ENCODE measurements around the gene FTSJ3.
"Not testable (repeated sequence)": the region's sequence is repeated elsewhere in the genome, so short reads cannot be mapped to it uniquely, and the experiment has no call there.

FTSJ3 gene

GRCh38 chr17:63843387-63843888 is 16.0 kb upstream of the FTSJ3 start:
- Histone ChIP-seq H3K9ac (ENCODE audit: low read depth in 1 of 2, low read length in 2 of 2) (peak overlapping the region; percentile 73 to 83), H3K4me3 (ENCODE audit: low read length in 2 of 2) (peak overlapping the region; percentile 78 to 87), H3K4me1 (ENCODE audit: control insufficient read depth in 2 of 2, insufficient read depth in 2 of 2, low read length in 2 of 2) (peaks cover 25 to 28% of the 10 kb centered on the region in 2 donors), H3K27ac (ENCODE audit: low read depth in 2 of 2, low read length in 2 of 2) (peak overlapping the region; percentile 76 to 86)
- not testable (repeated sequence) for H3K36me3 ChIP-seq (ENCODE audit: control insufficient read depth in 2 of 2, insufficient read depth in 2 of 2, low read length in 2 of 2); H3K27me3 ChIP-seq (ENCODE audit: control insufficient read depth in 2 of 2, insufficient read depth in 2 of 2, low read length in 2 of 2); H3K9me3 ChIP-seq (ENCODE audit: control insufficient read depth in 2 of 2, low read length in 2 of 2)

GRCh38 chr17:63842540-63843386 is 15.3 kb upstream of the FTSJ3 start, which contains the start of gene SMARCD2:
Gene SMARCD2 (minus strand): TSS chr17:63842685. CDS start chr17:63842674, 11 bp downstream.
- peaks cover 28 to 33% of the 10 kb centered on the region in 2 donors for H3K4me1 ChIP-seq (ENCODE audit: control insufficient read depth in 2 of 2, insufficient read depth in 2 of 2, low read length in 2 of 2)
- peak within 1 kb of the TSS; percentile 88 to 90 for H3K27ac ChIP-seq (ENCODE audit: low read depth in 2 of 2, low read length in 2 of 2)
- no peaks in the 10 kb centered on the region for H3K27me3 ChIP-seq (ENCODE audit: control insufficient read depth in 2 of 2, insufficient read depth in 2 of 2, low read length in 2 of 2)
- peak within 1 kb of the TSS; percentile 91 to 92 for H3K9ac ChIP-seq (ENCODE audit: low read depth in 1 of 2, low read length in 2 of 2)
- H3K36me3 ChIP-seq (ENCODE audit: control insufficient read depth in 2 of 2, insufficient read depth in 2 of 2, low read length in 2 of 2), result no peaks in the 10 kb centered on the region
- H3K9me3 ChIP-seq (ENCODE audit: control insufficient read depth in 2 of 2, low read length in 2 of 2), result no peaks in the 10 kb centered on the region
- H3K4me3 ChIP-seq (ENCODE audit: low read length in 2 of 2), result peak within 1 kb of the TSS; percentile 87 to 93

GRCh38 chr17:63842173-63842539 is 14.7 kb upstream of the FTSJ3 start:
- Histone ChIP-seq H3K27me3 (ENCODE audit: control insufficient read depth in 2 of 2, insufficient read depth in 2 of 2, low read length in 2 of 2) (no peaks in the 10 kb centered on the region), H3K4me1 (ENCODE audit: control insufficient read depth in 2 of 2, insufficient read depth in 2 of 2, low read length in 2 of 2) (peaks cover 28 to 35% of the 10 kb centered on the region in 2 donors), H3K9me3 (ENCODE audit: control insufficient read depth in 2 of 2, low read length in 2 of 2) (no peaks in the 10 kb centered on the region), H3K27ac (ENCODE audit: low read depth in 2 of 2, low read length in 2 of 2) (peak overlapping the region; percentile 88 to 90), H3K4me3 (ENCODE audit: low read length in 2 of 2) (peak overlapping the region; percentile 87 to 93), H3K9ac (ENCODE audit: low read depth in 1 of 2, low read length in 2 of 2) (peak overlapping the region; percentile 91 to 92), H3K36me3 (ENCODE audit: control insufficient read depth in 2 of 2, insufficient read depth in 2 of 2, low read length in 2 of 2) (peaks cover 0 to 2% of the 10 kb centered on the region in 2 donors)

GRCh38 chr17:63841350-63842172 is 14.1 kb upstream of the FTSJ3 start:
- no peaks in the 10 kb centered on the region for H3K9me3 ChIP-seq (ENCODE audit: control insufficient read depth in 2 of 2, low read length in 2 of 2)
- peak overlapping the region; percentile 87 to 93 for H3K4me3 ChIP-seq (ENCODE audit: low read length in 2 of 2)
- peak overlapping the region; percentile 91 to 92 for H3K9ac ChIP-seq (ENCODE audit: low read depth in 1 of 2, low read length in 2 of 2)
- peak overlapping the region; percentile 88 to 90 for H3K27ac ChIP-seq (ENCODE audit: low read depth in 2 of 2, low read length in 2 of 2)
- peaks cover 28 to 35% of the 10 kb centered on the region in 2 donors for H3K4me1 ChIP-seq (ENCODE audit: control insufficient read depth in 2 of 2, insufficient read depth in 2 of 2, low read length in 2 of 2)
- peaks cover 6 to 8% of the 10 kb centered on the region in 2 donors for H3K36me3 ChIP-seq (ENCODE audit: control insufficient read depth in 2 of 2, insufficient read depth in 2 of 2, low read length in 2 of 2)
- H3K27me3 ChIP-seq (ENCODE audit: control insufficient read depth in 2 of 2, insufficient read depth in 2 of 2, low read length in 2 of 2), result no peaks in the 10 kb centered on the region

- H3K27me3 ChIP-seq (ENCODE audit: control insufficient read depth in 2 of 2, insufficient read depth in 2 of 2, low read length in 2 of 2), result no peaks in the 10 kb centered on the region
- H3K36me3 ChIP-seq (ENCODE audit: control insufficient read depth in 2 of 2, insufficient read depth in 2 of 2, low read length in 2 of 2), result peaks cover 10 to 12% of the 10 kb centered on the region in 2 donors
- H3K4me1 ChIP-seq (ENCODE audit: control insufficient read depth in 2 of 2, insufficient read depth in 2 of 2, low read length in 2 of 2), result peaks cover 28 to 35% of the 10 kb centered on the region in 2 donors
- peak overlapping the region; percentile 88 to 90 for H3K27ac ChIP-seq (ENCODE audit: low read depth in 2 of 2, low read length in 2 of 2)
- H3K4me3 ChIP-seq (ENCODE audit: low read length in 2 of 2), result peak overlapping the region; percentile 87 to 93
- H3K9ac ChIP-seq (ENCODE audit: low read depth in 1 of 2, low read length in 2 of 2), result peak overlapping the region; percentile 91 to 92
- H3K9me3 ChIP-seq (ENCODE audit: control insufficient read depth in 2 of 2, low read length in 2 of 2), result no peaks in the 10 kb centered on the region
Measured at GRCh38 chr17:63840591-63841349, 13.3 kb upstream of the FTSJ3 start.

- peak overlapping the region in 1 of 2 donors; percentile 52 for H3K4me3 ChIP-seq (ENCODE audit: low read length in 2 of 2)
- peak overlapping the region; percentile 76 to 81 for H3K27ac ChIP-seq (ENCODE audit: low read depth in 2 of 2, low read length in 2 of 2)
- peaks cover 27 to 32% of the 10 kb centered on the region in 2 donors for H3K36me3 ChIP-seq (ENCODE audit: control insufficient read depth in 2 of 2, insufficient read depth in 2 of 2, low read length in 2 of 2)
- peak overlapping the region; percentile 57 to 63 for H3K9ac ChIP-seq (ENCODE audit: low read depth in 1 of 2, low read length in 2 of 2)
- peaks cover 28 to 37% of the 10 kb centered on the region in 2 donors for H3K4me1 ChIP-seq (ENCODE audit: control insufficient read depth in 2 of 2, insufficient read depth in 2 of 2, low read length in 2 of 2)
- no peaks in the 10 kb centered on the region for H3K9me3 ChIP-seq (ENCODE audit: control insufficient read depth in 2 of 2, low read length in 2 of 2)
- no peaks in the 10 kb centered on the region for H3K27me3 ChIP-seq (ENCODE audit: control insufficient read depth in 2 of 2, insufficient read depth in 2 of 2, low read length in 2 of 2)
Measured at GRCh38 chr17:63838631-63839171, 11.2 kb upstream of the FTSJ3 start.

- no peaks in the 10 kb centered on the region for H3K9me3 ChIP-seq (ENCODE audit: control insufficient read depth in 2 of 2, low read length in 2 of 2)
- H3K27ac ChIP-seq (ENCODE audit: low read depth in 2 of 2, low read length in 2 of 2), result peak overlapping the region; percentile 54 to 76
- H3K27me3 ChIP-seq (ENCODE audit: control insufficient read depth in 2 of 2, insufficient read depth in 2 of 2, low read length in 2 of 2), result no peaks in the 10 kb centered on the region
- H3K9ac ChIP-seq (ENCODE audit: low read depth in 1 of 2, low read length in 2 of 2), result peak overlapping the region; percentile 6 to 24
- H3K4me1 ChIP-seq (ENCODE audit: control insufficient read depth in 2 of 2, insufficient read depth in 2 of 2, low read length in 2 of 2), result peaks cover 28 to 35% of the 10 kb centered on the region in 2 donors
- peaks cover 33 to 38% of the 10 kb centered on the region in 2 donors for H3K36me3 ChIP-seq (ENCODE audit: control insufficient read depth in 2 of 2, insufficient read depth in 2 of 2, low read length in 2 of 2)
- H3K4me3 ChIP-seq (ENCODE audit: low read length in 2 of 2), result no peak overlapping the region
Measured at GRCh38 chr17:63837962-63838600, 10.6 kb upstream of the FTSJ3 start.

- H3K9ac ChIP-seq (ENCODE audit: low read depth in 1 of 2, low read length in 2 of 2), result no peak overlapping the region
- no peaks in the 10 kb centered on the region for H3K9me3 ChIP-seq (ENCODE audit: control insufficient read depth in 2 of 2, low read length in 2 of 2)
- peaks cover 39 to 44% of the 10 kb centered on the region in 2 donors for H3K36me3 ChIP-seq (ENCODE audit: control insufficient read depth in 2 of 2, insufficient read depth in 2 of 2, low read length in 2 of 2)
- H3K4me1 ChIP-seq (ENCODE audit: control insufficient read depth in 2 of 2, insufficient read depth in 2 of 2, low read length in 2 of 2), result peaks cover 28 to 35% of the 10 kb centered on the region in 2 donors
- H3K4me3 ChIP-seq (ENCODE audit: low read length in 2 of 2), result no peak overlapping the region
- no peak overlapping the region for H3K27ac ChIP-seq (ENCODE audit: low read depth in 2 of 2, low read length in 2 of 2)
- no peaks in the 10 kb centered on the region for H3K27me3 ChIP-seq (ENCODE audit: control insufficient read depth in 2 of 2, insufficient read depth in 2 of 2, low read length in 2 of 2)
Measured at GRCh38 chr17:63837480-63837879, 10.0 kb upstream of the FTSJ3 start.

GRCh38 chr17:63836811-63837210 is 9.3 kb upstream of the FTSJ3 start:
- Histone ChIP-seq H3K9me3 (ENCODE audit: control insufficient read depth in 2 of 2, low read length in 2 of 2) (no peaks in the 10 kb centered on the region), H3K27ac (ENCODE audit: low read depth in 2 of 2, low read length in 2 of 2) (no peak overlapping the region), H3K36me3 (ENCODE audit: control insufficient read depth in 2 of 2, insufficient read depth in 2 of 2, low read length in 2 of 2) (peaks cover 46 to 50% of the 10 kb centered on the region in 2 donors), H3K27me3 (ENCODE audit: control insufficient read depth in 2 of 2, insufficient read depth in 2 of 2, low read length in 2 of 2) (no peaks in the 10 kb centered on the region), H3K4me3 (ENCODE audit: low read length in 2 of 2) (no peak overlapping the region), H3K9ac (ENCODE audit: low read depth in 1 of 2, low read length in 2 of 2) (no peak overlapping the region), H3K4me1 (ENCODE audit: control insufficient read depth in 2 of 2, insufficient read depth in 2 of 2, low read length in 2 of 2) (peaks cover 28 to 35% of the 10 kb centered on the region in 2 donors)
